Measurements from ENCODE around the gene CD226.

The CD226 gene

DNA sequence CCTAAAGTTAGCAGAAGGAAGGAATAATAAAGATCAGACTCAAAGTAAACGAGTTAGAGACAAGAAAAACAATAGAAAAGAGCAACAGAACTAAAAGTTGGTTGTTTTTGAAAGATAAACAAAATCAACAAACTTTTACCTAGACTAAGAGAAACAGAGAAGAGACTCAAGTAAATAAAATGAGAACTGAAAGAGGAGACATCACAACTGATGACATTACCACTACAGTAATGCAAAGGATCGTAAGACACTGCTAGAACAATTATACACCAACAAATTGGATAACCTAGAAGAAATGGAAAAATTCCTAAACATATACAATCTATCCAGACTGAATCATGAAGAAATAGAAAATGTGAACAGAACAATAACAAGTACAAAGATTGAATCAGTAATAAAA, 139.3 kb downstream of the CD226 start:
- Mint-ChIP-seq H3K27me3 (no peaks in the 10 kb centered on the region), H3K36me3 (ENCODE audit: low read depth) (peaks cover 42% of the 10 kb centered on the region), H3K9me3 (peaks cover 6% of the 10 kb centered on the region), H3K27ac (no peak overlapping the region), H3K4me3 (no peak overlapping the region), H3K4me1 (ENCODE audit: low read depth) (peaks cover 3% of the 10 kb centered on the region)
- no peak for DNase-seq

DNA sequence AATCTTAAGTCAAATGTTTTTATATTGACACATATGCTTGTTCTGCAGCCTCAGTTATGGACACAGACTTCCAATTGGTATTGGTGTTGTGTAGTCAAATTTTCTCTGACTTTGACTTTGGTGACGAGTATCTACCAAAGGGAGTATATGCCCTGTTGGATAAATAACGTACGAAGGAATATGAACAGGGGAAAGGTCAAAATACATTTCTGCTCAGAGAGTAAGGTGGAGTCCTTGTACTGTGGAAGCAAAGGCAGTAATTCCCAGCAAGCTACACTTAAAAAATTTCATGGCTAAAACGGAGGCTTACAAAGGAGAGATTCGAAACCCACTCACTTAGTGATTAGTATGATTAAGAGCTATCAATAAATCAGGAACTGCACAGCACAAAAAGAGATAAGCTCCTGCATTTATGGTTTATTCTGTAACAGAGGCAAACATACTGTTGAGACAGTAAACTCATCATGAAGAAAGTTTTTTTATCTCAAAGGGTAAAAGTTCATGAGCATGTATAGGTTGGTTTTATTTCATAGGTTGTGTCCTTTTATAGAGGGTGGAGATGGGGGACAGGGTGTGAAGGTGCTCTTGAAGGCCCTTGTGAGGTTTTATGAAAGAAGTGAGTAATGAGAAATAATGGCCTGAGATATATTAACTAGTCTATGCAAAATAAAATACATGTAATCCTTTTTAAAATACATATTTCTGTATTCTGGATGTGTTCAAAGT, 142.7 kb downstream of the CD226 start:
- Mint-ChIP-seq H3K27ac (no peak overlapping the region), H3K4me1 (ENCODE audit: low read depth) (no peaks in the 10 kb centered on the region), H3K4me3 (no peak overlapping the region), H3K9me3 (peaks cover 1% of the 10 kb centered on the region), H3K27me3 (no peaks in the 10 kb centered on the region), H3K36me3 (ENCODE audit: low read depth) (peaks cover 24% of the 10 kb centered on the region)
- no peak for DNase-seq
